ENCODE measurements around the gene MSANTD2. TPM values are rescaled to one million over a fixed set of nuclear protein-coding genes. Genes with fewer than 3 reads are reported as not detected.

MSANTD2 gene
- total and polyA plus RNA-seq, 2 of the 4 experiments (the other 2 are of a cell fraction), result 5.0 to 6.0 TPM

- H4K91ac ChIP-seq (ENCODE audit: insufficient read depth, low read depth, low read length), result no peak overlapping the region
- peaks cover 1% of the 10 kb centered on the region; the same call in 1 of the 2 replicates for H3K4me1 ChIP-seq (ENCODE audit: control insufficient read depth, insufficient read depth, low read length)
- H3K4me3 ChIP-seq (ENCODE audit: insufficient read depth, low read depth, low read length), result no peak overlapping the region
- ChIA-PET POLR2A (ENCODE audit: unreplicated experiment) (no interaction called here), CTCF (no interaction called here)
- in situ Hi-C loops (cut with MboI; ENCODE audit: low sequenced_read_pairs) (loop anchor here (5.0 to 10.0 kb wide), 2 partner anchors 74 to 89 kb away; partner anchors contain the start of genes SIAE and SPA17), dilution Hi-C loops (cut with HindIII; ENCODE audit: low sequenced_read_pairs, unreplicated experiment) (no loop called here), intact Hi-C loops (cut with micrococcal nuclease) (no loop called here)
- H2BK20ac ChIP-seq (ENCODE audit: low read depth, low read length), result no peak overlapping the region
- no peak overlapping the region for H2BK5ac ChIP-seq (ENCODE audit: low read depth, low read length, poor library complexity, severe bottlenecking)
- no TSS peak for BruUV-seq (replicated peaks)
- H2BK120ac ChIP-seq (ENCODE audit: low read depth, low read length), result no peak overlapping the region
- no peak overlapping the region for H4K8ac ChIP-seq (ENCODE audit: low read depth in 2 of 2, low read length in 2 of 2)
- no peak overlapping the region for H3K23ac ChIP-seq (ENCODE audit: low read depth, low read length)
- no peak for ATAC-seq (ENCODE audit: low read depth)
- H3K14ac ChIP-seq (replicated peaks; ENCODE audit: low read depth, low read length), result no peak overlapping the region
- no peak overlapping the region for H3K9ac ChIP-seq (ENCODE audit: low read depth, low read length)
- H3K9me1 ChIP-seq (ENCODE audit: insufficient read depth, low read length), result no peaks in the 10 kb centered on the region; the same call in 1 of the 2 replicates
- peaks cover 3 to 8% of the 10 kb centered on the region in 2 experiments; a peak in 1 of 4 replicates for H3K79me1 ChIP-seq (ENCODE audit: low read depth in 1 of 2, low read length in 2 of 2)
- H3K27me3 ChIP-seq (ENCODE audit: control insufficient read depth, insufficient read depth, low read length), result peaks cover 17% of the 10 kb centered on the region; the same call in 1 of the 2 replicates
- no peak overlapping the region for H3K27ac ChIP-seq (ENCODE audit: insufficient read depth, low read length)
- H3K36me3 ChIP-seq (ENCODE audit: control insufficient read depth, insufficient read depth, low read length), result no peaks in the 10 kb centered on the region; the same call in 1 of the 2 replicates
- no peak overlapping the region for H2AK5ac ChIP-seq (ENCODE audit: low read depth, low read length)
- H3K9me3 ChIP-seq (ENCODE audit: control insufficient read depth, insufficient read depth, low read length), result no peaks in the 10 kb centered on the region
- peaks cover 10% of the 10 kb centered on the region for H4K20me1 ChIP-seq (ENCODE audit: insufficient read depth, low read length)
- H2AFZ ChIP-seq (replicated peaks; ENCODE audit: low read length, poor library complexity), result no peak overlapping the region
- H3K4ac ChIP-seq (ENCODE audit: low read depth, low read length), result no peak overlapping the region
- DNase-seq, result no peak
- H2BK15ac ChIP-seq (ENCODE audit: low read depth, low read length), result no peak overlapping the region
- H4K5ac ChIP-seq (ENCODE audit: low read depth, low read length), result no peak overlapping the region
- H3K56ac ChIP-seq (ENCODE audit: extremely low read depth, insufficient read depth, low read length), result no peak overlapping the region
- no peak overlapping the region for H2AK9ac ChIP-seq (replicated peaks; ENCODE audit: low read depth, low read length, poor library complexity)
- WGBS, 2 experiments (ENCODE audit: extremely low coverage in 2 of 2, insufficient read length in 1 of 2), result no CpG with 5 or more reads among the region's 3 CpGs
- H3K18ac ChIP-seq (ENCODE audit: low read depth, low read length), result no peak overlapping the region
- no peak for TF ChIP-seq MAFK (IDR thresholded peaks at IDR 0.05; ENCODE audit: low read depth, low read length)
- no peak for TF ChIP-seq CHD1 (IDR thresholded peaks at IDR 0.05; ENCODE audit: low read depth, low read length)
- TF ChIP-seq ELK1 (IDR thresholded peaks at IDR 0.05; ENCODE audit: borderline replicate concordance, low read depth, low read length), result no peak
- no peak for TF ChIP-seq RAD21 (IDR thresholded peaks at IDR 0.05; ENCODE audit: low read length)
- no peak for TF ChIP-seq RFX5 (IDR thresholded peaks at IDR 0.05; ENCODE audit: low read depth, low read length)
- TF ChIP-seq USF2 (IDR thresholded peaks at IDR 0.05; ENCODE audit: low read depth, low read length), result no peak
- TF ChIP-seq MXI1 (IDR thresholded peaks at IDR 0.05; ENCODE audit: borderline replicate concordance, low read depth, low read length), result no peak
- TF ChIP-seq FOS (IDR thresholded peaks at IDR 0.05; ENCODE audit: low read depth, low read length), result no peak
- H3K4me2 ChIP-seq (ENCODE audit: low read depth, low read length), result no peak overlapping the region
Measured at GRCh38 chr11:124760806-124761205, 39.4 kb downstream of the MSANTD2 start.
